Nucleus accumbens (tissue), 56 donors: ENCODE data around the gene ZNF777.

ENCODE experiments used
- DNase-seq, 56 donors: peaks; one replicate each; lab custom pipeline; 2025; lab: John Stamatoyannopoulos, UW

ZNF777 gene

GRCh38 chr7:149477494-149478443 is 16.9 kb upstream of the ZNF777 start:
- no peak for DNase-seq

GRCh38 chr7:149476791-149477190 is 15.9 kb upstream of the ZNF777 start:
- no peak for DNase-seq

GRCh38 chr7:149475121-149476045 is 14.5 kb upstream of the ZNF777 start:
- no peak for DNase-seq

- DNase-seq: no peak
These were observed 13.7 kb upstream of the ZNF777 start for GRCh38 chr7:149474309-149475120.

GRCh38 chr7:149473251-149473650 is 12.4 kb upstream of the ZNF777 start:
- peak in 10 of 56 donors; percentile 15 to 62 (median 33) for DNase-seq

- DNase-seq: no peak
These were observed 10.6 kb upstream of the ZNF777 start for GRCh38 chr7:149471289-149471953.

GRCh38 chr7:149469806-149470205 is 8.9 kb upstream of the ZNF777 start:
- no peak for DNase-seq

- no peak for DNase-seq
These were observed 7.3 kb upstream of the ZNF777 start for GRCh38 chr7:149468208-149468607.

- DNase-seq: no peak
These were observed 6.5 kb upstream of the ZNF777 start for GRCh38 chr7:149467321-149467859.

GRCh38 chr7:149466364-149466763 is 5.5 kb upstream of the ZNF777 start:
- DNase-seq: no peak

- DNase-seq: no peak
These were observed 2.8 kb upstream of the ZNF777 start for GRCh38 chr7:149463500-149464161.

GRCh38 chr7:149462101-149462520 is 1.2 kb upstream of the ZNF777 start:
- DNase-seq: no peak

GRCh38 chr7:149459540-149460452 is 1.1 kb downstream of the ZNF777 start:
- peak in 1 of 56 donors; percentile 19 for DNase-seq

GRCh38 chr7:149459201-149459539 is 1.7 kb downstream of the ZNF777 start:
- DNase-seq: no peak

GRCh38 chr7:149458235-149458634 is 2.6 kb downstream of the ZNF777 start:
- DNase-seq: no peak

- DNase-seq: no peak
These were observed 3.1 kb downstream of the ZNF777 start for GRCh38 chr7:149457766-149458165.

GRCh38 chr7:149456506-149457421 is 4.1 kb downstream of the ZNF777 start:
- no peak for DNase-seq
